ENCODE data around the gene JAZF1.

The JAZF1 gene

DNA sequence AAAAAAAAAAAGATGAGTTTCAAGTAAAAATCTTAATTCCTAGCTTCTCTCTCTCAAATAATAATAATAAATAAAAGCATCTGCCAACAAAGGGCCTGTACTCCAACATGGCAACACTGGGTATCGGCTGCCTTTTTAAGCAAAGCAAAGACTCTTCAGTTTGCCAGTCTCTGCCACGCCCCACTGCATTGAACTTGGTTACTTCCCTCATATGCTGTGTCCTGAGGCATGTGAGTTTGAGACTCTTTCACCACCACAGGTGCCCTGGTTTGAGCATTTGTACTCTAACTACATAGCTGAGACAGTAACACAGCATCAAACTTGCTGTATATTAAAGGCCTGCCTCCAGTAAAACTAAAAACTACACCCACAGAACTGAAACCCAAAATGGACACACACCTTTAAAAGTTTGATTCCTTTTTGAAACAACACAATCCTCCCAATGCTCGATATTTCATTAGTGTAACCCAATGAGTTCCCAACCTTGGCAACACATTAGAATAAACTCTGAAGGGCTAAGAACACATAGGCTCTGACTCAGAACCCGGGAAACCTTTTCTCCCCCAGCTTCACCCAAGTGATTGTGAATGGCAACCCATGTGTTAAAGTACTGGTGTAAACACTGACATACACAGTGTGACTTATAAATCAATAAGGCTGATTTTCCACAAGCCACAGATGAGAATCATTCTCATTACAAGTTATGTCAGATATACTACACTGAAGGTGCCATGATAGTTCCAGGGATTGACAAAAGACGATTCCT is 12.0 kb downstream of the JAZF1 start:
- TF ChIP-seq CTCF (IDR thresholded peaks at IDR 0.05) = no peak
- no peak for TF ChIP-seq ZFX (IDR thresholded peaks at IDR 0.05; ENCODE audit: borderline replicate concordance)
- no peak overlapping the region for H3K27ac ChIP-seq

GRCh38 chr7:28166982-28167715 is 13.4 kb downstream of the JAZF1 start:
- H3K27ac ChIP-seq = no peak overlapping the region
- TF ChIP-seq ZFX (IDR thresholded peaks at IDR 0.05; ENCODE audit: borderline replicate concordance) (no peak), CTCF (IDR thresholded peaks at IDR 0.05) (no peak)

- no peak for TF ChIP-seq ZFX (IDR thresholded peaks at IDR 0.05; ENCODE audit: borderline replicate concordance)
- no peak for TF ChIP-seq CTCF (IDR thresholded peaks at IDR 0.05)
Observed at GRCh38 chr7:28165961-28166955, 14.3 kb downstream of the JAZF1 start.

DNA sequence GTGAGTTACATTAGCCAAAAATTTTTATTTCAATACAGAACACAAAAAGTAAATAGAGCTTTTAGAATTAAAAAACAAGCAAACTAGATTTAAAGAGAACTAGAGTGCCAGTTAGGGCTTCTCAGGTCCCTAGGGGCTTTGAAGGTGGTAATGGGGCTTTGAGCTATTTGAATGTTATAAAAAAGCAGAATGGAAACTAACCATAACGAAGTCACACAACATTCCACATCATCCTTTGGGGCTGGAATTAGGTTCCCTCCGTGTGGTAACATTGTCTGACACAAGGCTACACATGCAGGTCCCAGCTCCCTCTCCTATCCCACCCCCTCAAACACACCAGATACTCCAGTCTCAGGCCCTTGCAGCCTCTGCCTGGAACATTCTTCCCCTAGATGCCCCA is 15.3 kb downstream of the JAZF1 start:
- H3K27ac ChIP-seq = no peak overlapping the region
- TF ChIP-seq CTCF (IDR thresholded peaks at IDR 0.05) (no peak), ZFX (IDR thresholded peaks at IDR 0.05; ENCODE audit: borderline replicate concordance) (no peak)

More at GRCh38 chr7:28165961-28166955, 14.3 kb downstream of the JAZF1 start:
- H3K27ac ChIP-seq = no peak overlapping the region

- H3K27ac ChIP-seq = no peak overlapping the region
- TF ChIP-seq CTCF (IDR thresholded peaks at IDR 0.05) (no peak), ZFX (IDR thresholded peaks at IDR 0.05; ENCODE audit: borderline replicate concordance) (no peak)
Observed at GRCh38 chr7:28163949-28164348, 16.6 kb downstream of the JAZF1 start.

DNA sequence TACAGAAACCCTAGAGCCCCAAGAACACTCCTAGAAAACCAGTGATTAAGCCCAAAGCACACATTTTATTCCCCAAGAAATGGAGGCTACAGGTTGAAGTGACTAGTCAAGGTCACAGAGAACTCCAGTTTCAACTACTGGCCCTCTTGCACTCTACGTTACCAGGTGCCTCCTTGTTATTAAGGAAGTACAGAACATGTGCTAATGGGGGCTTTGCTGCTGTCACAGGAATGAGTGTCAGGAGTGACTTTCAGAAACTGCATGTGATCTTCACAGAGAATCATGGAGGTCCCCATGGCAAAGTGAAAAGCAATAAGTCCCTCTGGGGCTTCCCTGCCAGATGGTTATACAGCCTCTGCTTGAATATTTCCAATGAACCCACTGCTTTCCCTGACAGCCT is 19.3 kb downstream of the JAZF1 start:
- no peak overlapping the region for H3K27ac ChIP-seq
- TF ChIP-seq CTCF (IDR thresholded peaks at IDR 0.05) = no peak
- TF ChIP-seq ZFX (IDR thresholded peaks at IDR 0.05; ENCODE audit: borderline replicate concordance) = no peak

All from 22Rv1 (cell line).